ENCODE results near the gene NHERF2. TPM values are rescaled to one million over a fixed set of nuclear protein-coding genes. Genes with fewer than 3 reads are reported as not detected.
A peak's percentile ranks its signal among the peaks of the same experiment; 100 is the strongest.

Gene NHERF2
- total RNA-seq, 2 experiments from 2014 or later: 1.1 to 1.4 TPM

DNA sequence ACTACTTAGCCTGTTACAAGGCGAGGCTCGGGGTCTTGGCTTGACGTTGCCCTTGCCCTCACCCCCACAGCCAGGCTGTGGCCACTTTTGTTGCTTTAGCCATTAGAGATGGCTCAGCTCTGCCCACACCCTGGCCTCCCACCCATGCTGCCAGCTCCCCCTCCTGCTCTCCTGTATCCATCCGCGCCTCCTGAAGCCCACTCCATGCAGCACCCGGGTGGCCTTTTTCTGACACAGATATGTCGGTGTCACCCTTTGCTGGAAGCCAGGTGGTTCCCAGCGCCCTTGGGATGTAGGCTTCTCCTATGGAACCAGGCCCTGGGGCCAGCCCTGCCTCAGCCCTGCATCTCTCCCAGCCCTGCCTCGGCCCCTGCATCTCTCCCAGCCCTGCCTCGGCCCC lies 30.7 kb downstream of the NHERF2 start:
- peak overlapping the region; percentile 22 for H3K27ac Mint-ChIP-seq
- no peaks in the 10 kb centered on the region for H3K9me3 Mint-ChIP-seq
- no peak overlapping the region for H3K4me3 Mint-ChIP-seq
- DNase-seq: no peak
- ChIA-PET POLR2A (no interaction called here), CTCF (interaction anchor here (1.8 kb wide), 1 partner anchor 11 kb away, joined by 4 read pairs; no protein-coding TSS in a partner anchor)
- H3K27me3 Mint-ChIP-seq: no peaks in the 10 kb centered on the region
- H3K36me3 Mint-ChIP-seq (ENCODE audit: low read depth): no peaks in the 10 kb centered on the region
- no peaks in the 10 kb centered on the region for H3K4me1 Mint-ChIP-seq

- CTCF ChIA-PET: interaction anchor here (0.6 kb wide), 1 partner anchor 540 kb away, joined by 3 read pairs; no protein-coding TSS in a partner anchor
- POLR2A ChIA-PET: no interaction called here
- Mint-ChIP-seq H3K4me1 (no peaks in the 10 kb centered on the region), H3K4me3 (no peak overlapping the region), H3K36me3 (ENCODE audit: low read depth) (no peaks in the 10 kb centered on the region), H3K27ac (no peak overlapping the region), H3K27me3 (no peaks in the 10 kb centered on the region), H3K9me3 (no peaks in the 10 kb centered on the region)
- no peak for DNase-seq
Measured at GRCh38 chr16:2058420-2058819, 31.7 kb downstream of the NHERF2 start.

- DNase-seq: no peak
- Mint-ChIP-seq H3K4me3 (no peak overlapping the region), H3K36me3 (ENCODE audit: low read depth) (no peaks in the 10 kb centered on the region), H3K27ac (no peak overlapping the region), H3K9me3 (no peaks in the 10 kb centered on the region), H3K27me3 (no peaks in the 10 kb centered on the region), H3K4me1 (no peaks in the 10 kb centered on the region)
- ChIA-PET CTCF (interaction anchor here (0.6 kb wide), 1 partner anchor 540 kb away, joined by 3 read pairs; no protein-coding TSS in a partner anchor), POLR2A (no interaction called here)
Measured at GRCh38 chr16:2058872-2059271, 32.2 kb downstream of the NHERF2 start.

GRCh38 chr16:2060346-2060745 lies 33.6 kb downstream of the NHERF2 start:
- ChIA-PET CTCF (no interaction called here), POLR2A (no interaction called here)
- H3K9me3 Mint-ChIP-seq: no peaks in the 10 kb centered on the region
- H3K27me3 Mint-ChIP-seq: no peaks in the 10 kb centered on the region
- no peak for DNase-seq
- H3K4me1 Mint-ChIP-seq: no peaks in the 10 kb centered on the region
- H3K27ac Mint-ChIP-seq: no peak overlapping the region
- H3K36me3 Mint-ChIP-seq (ENCODE audit: low read depth): no peaks in the 10 kb centered on the region
- no peak overlapping the region for H3K4me3 Mint-ChIP-seq

- Mint-ChIP-seq H3K4me3 (no peak overlapping the region), H3K27ac (no peak overlapping the region), H3K27me3 (no peaks in the 10 kb centered on the region), H3K4me1 (no peaks in the 10 kb centered on the region), H3K36me3 (ENCODE audit: low read depth) (peaks cover 4% of the 10 kb centered on the region), H3K9me3 (no peaks in the 10 kb centered on the region)
- DNase-seq: no peak
- ChIA-PET CTCF (interaction anchor here (1.2 to 1.5 kb wide), 2 partner anchors 12 to 30 kb away, joined by 3 to 4 read pairs; no protein-coding TSS in a partner anchor), POLR2A (no interaction called here)
Measured at GRCh38 chr16:2061023-2061422, 34.3 kb downstream of the NHERF2 start.

- Mint-ChIP-seq H3K4me1 (no peaks in the 10 kb centered on the region), H3K4me3 (no peak overlapping the region), H3K27me3 (no peaks in the 10 kb centered on the region), H3K9me3 (no peaks in the 10 kb centered on the region), H3K27ac (no peak overlapping the region), H3K36me3 (ENCODE audit: low read depth) (peaks cover 7% of the 10 kb centered on the region)
- DNase-seq: no peak
- ChIA-PET CTCF (interaction anchor here (1.2 to 1.5 kb wide), 2 partner anchors 12 to 29 kb away, joined by 3 to 4 read pairs; no protein-coding TSS in a partner anchor), POLR2A (no interaction called here)
Measured at GRCh38 chr16:2061526-2061925, 34.8 kb downstream of the NHERF2 start.

DNA sequence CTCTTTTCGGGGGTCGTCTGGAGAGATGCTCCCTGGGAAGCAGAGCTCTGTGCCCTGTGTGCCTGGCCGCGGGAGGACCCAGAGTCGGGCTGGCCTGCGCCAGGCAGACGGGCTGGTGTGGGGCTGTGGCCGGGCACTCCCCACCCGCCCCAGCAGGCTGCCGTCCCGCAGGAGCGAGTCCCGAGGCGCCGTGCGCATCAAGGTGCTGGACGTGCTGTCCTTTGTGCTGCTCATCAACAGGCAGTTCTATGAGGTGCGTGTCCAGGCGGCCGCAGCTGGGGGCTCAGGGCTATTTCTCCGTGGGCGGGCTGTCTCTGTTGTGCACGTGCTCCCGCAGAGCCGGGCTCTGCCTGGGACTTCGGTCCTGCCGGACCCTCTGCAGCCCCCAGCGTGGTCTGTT lies 36.1 kb downstream of the NHERF2 start:
- POLR2A ChIA-PET: no interaction called here
- Mint-ChIP-seq H3K36me3 (ENCODE audit: low read depth) (peaks cover 9% of the 10 kb centered on the region), H3K27me3 (no peaks in the 10 kb centered on the region), H3K9me3 (no peaks in the 10 kb centered on the region), H3K4me1 (no peaks in the 10 kb centered on the region), H3K4me3 (no peak overlapping the region), H3K27ac (no peak overlapping the region)
- CTCF ChIA-PET: interaction anchor here (1.1 to 1.3 kb wide), 2 partner anchors 11 to 12 kb away, joined by 3 read pairs; no protein-coding TSS in a partner anchor
- no peak for DNase-seq

GRCh38 chr16:2063861-2064260 lies 37.2 kb downstream of the NHERF2 start:
- ChIA-PET CTCF (no interaction called here), POLR2A (no interaction called here)
- H3K9me3 Mint-ChIP-seq: no peaks in the 10 kb centered on the region
- no peaks in the 10 kb centered on the region for H3K4me1 Mint-ChIP-seq
- H3K27ac Mint-ChIP-seq: no peak overlapping the region
- H3K4me3 Mint-ChIP-seq: no peak overlapping the region
- H3K36me3 Mint-ChIP-seq (ENCODE audit: low read depth): peaks cover 13% of the 10 kb centered on the region
- H3K27me3 Mint-ChIP-seq: no peaks in the 10 kb centered on the region
- DNase-seq: no peak

GRCh38 chr16:2064368-2064945 lies 37.8 kb downstream of the NHERF2 start:
- ChIA-PET POLR2A (no interaction called here), CTCF (no interaction called here)
- Mint-ChIP-seq H3K36me3 (ENCODE audit: low read depth) (peaks cover 13% of the 10 kb centered on the region), H3K4me3 (no peak overlapping the region), H3K27ac (no peak overlapping the region), H3K27me3 (no peaks in the 10 kb centered on the region), H3K9me3 (no peaks in the 10 kb centered on the region), H3K4me1 (no peaks in the 10 kb centered on the region)
- DNase-seq: no peak

DNA sequence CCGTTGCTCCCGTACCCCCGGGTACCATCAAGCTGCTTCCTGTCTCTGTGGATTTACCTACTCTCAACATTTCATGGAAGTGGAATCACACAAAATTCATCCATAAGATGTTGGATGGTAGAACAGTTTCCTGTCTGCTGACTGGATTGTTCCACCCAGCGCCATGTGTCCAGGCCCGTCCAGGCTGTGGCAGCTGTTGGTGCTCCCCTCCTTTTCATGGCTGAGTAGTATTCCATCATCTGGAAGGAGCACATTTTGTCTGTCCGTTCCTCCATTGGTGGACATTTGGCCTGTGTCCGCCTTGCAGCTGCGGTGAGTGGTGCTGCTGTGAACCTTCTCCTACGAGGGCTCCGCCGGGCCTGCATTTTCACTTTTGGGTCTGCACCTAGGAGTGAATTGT lies 39.4 kb downstream of the NHERF2 start:
- no peaks in the 10 kb centered on the region for H3K9me3 Mint-ChIP-seq
- ChIA-PET CTCF (no interaction called here), POLR2A (no interaction called here)
- no peak for DNase-seq
- no peaks in the 10 kb centered on the region for H3K27me3 Mint-ChIP-seq
- no peak overlapping the region for H3K27ac Mint-ChIP-seq
- H3K36me3 Mint-ChIP-seq (ENCODE audit: low read depth): peaks cover 16% of the 10 kb centered on the region
- H3K4me1 Mint-ChIP-seq: no peaks in the 10 kb centered on the region
- H3K4me3 Mint-ChIP-seq: no peak overlapping the region

- Mint-ChIP-seq H3K27me3 (no peaks in the 10 kb centered on the region), H3K4me3 (no peak overlapping the region), H3K4me1 (no peaks in the 10 kb centered on the region), H3K9me3 (no peaks in the 10 kb centered on the region), H3K36me3 (ENCODE audit: low read depth) (peaks cover 21% of the 10 kb centered on the region), H3K27ac (no peak overlapping the region)
- ChIA-PET CTCF (interaction anchor here (1.2 kb wide), 1 partner anchor 13 kb away, joined by 3 read pairs; no protein-coding TSS in a partner anchor), POLR2A (no interaction called here)
- no peak for DNase-seq
Measured at GRCh38 chr16:2070576-2071453, 44.1 kb downstream of the NHERF2 start.

GRCh38 chr16:2071454-2072202 lies 44.9 kb downstream of the NHERF2 start:
- Mint-ChIP-seq H3K36me3 (ENCODE audit: low read depth) (peaks cover 15% of the 10 kb centered on the region), H3K4me3 (no peak overlapping the region), H3K27me3 (no peaks in the 10 kb centered on the region), H3K27ac (no peak overlapping the region), H3K4me1 (no peaks in the 10 kb centered on the region), H3K9me3 (no peaks in the 10 kb centered on the region)
- CTCF ChIA-PET: interaction anchor here (1.2 kb wide), 1 partner anchor 12 kb away, joined by 3 read pairs; no protein-coding TSS in a partner anchor
- POLR2A ChIA-PET: no interaction called here
- DNase-seq: no peak

- Mint-ChIP-seq H3K36me3 (ENCODE audit: low read depth) (peaks cover 13% of the 10 kb centered on the region), H3K4me3 (no peak overlapping the region), H3K27ac (no peak overlapping the region), H3K27me3 (no peaks in the 10 kb centered on the region), H3K4me1 (no peaks in the 10 kb centered on the region), H3K9me3 (no peaks in the 10 kb centered on the region)
- DNase-seq: no peak
- POLR2A ChIA-PET: interaction anchor here (0.6 kb wide), 1 partner anchor 25 kb away, joined by 3 read pairs; no protein-coding TSS in a partner anchor
- CTCF ChIA-PET: interaction anchor here (0.9 to 1.7 kb wide), 3 partner anchors 10 to 26 kb away, joined by 3 to 5 read pairs (median 3); partner anchors contain the start of genes NTHL1 and TSC2
Measured at GRCh38 chr16:2072926-2073325, 46.2 kb downstream of the NHERF2 start.
